SK-N-SH (cell line): ENCODE results near the gene TM9SF2. TPM values are rescaled to one million over a fixed set of nuclear protein-coding genes. Genes with fewer than 3 reads are reported as not detected.

Experiments
- CTCF ChIA-PET: fragments of 300-600, 350-600 bp; formaldehyde crosslinking; extraction: SDS; loops from one replicate; lab custom pipeline; 2021; lab: Yijun Ruan, JAX
- POLR2A ChIA-PET: fragments of 350-600 bp; sonication (Branson Sonifier 250); formaldehyde crosslinking; extraction: SDS; loops from one replicate; lab custom pipeline; 2020; ENCODE audit warnings: antibody characterized with exemption, inconsistent platforms; lab: Yijun Ruan, JAX
- DNase-seq: peaks from one replicate; pipeline ENCODE4 v3.0.0; 2012
- H2AFZ ChIP-seq: fragments of 200-600 bp; sonication (generic); 2 replicates; pipeline ENCODE4 v1.8.1; 2016; ENCODE audit warnings: antibody characterized with exemption, mild to moderate bottlenecking, low read depth
- H3F3A ChIP-seq: fragments of 200-600 bp; sonication (generic); replicated peaks from 2 replicates; pipeline ENCODE3; 2016; ENCODE audit warnings: antibody characterized with exemption, mild to moderate bottlenecking; ENCODE audit not compliant: insufficient read depth
- H3K27ac ChIP-seq, 2 experiments: fragments of 200-500 bp in 1 of 2; fragments of 200-600 bp in 1 of 2; sonication (Bioruptor generic) in 1 of 2; sonication (generic), shearing (Covaris generic) in 1 of 2; 2 replicates each; pipeline versions ENCODE4 v1.5.1 to v1.6.1; 2014 to 2016; ENCODE audit warnings: low read depth in 2 of 2, inconsistent platforms in 1 of 2, low read length in 1 of 2, mild to moderate bottlenecking in 1 of 2, mixed read lengths in 1 of 2
- H3K27me3 ChIP-seq: fragments of 200-600 bp; sonication (generic), shearing (Covaris generic); 2 replicates; pipeline ENCODE4 v1.6.1; 2016; ENCODE audit warnings: mixed run types; ENCODE audit not compliant: insufficient read depth
- H3K36me3 ChIP-seq, 2 experiments: fragments of 200-500 bp in 1 of 2; fragments of 200-600 bp in 1 of 2; sonication (Bioruptor generic) in 1 of 2; sonication (generic) in 1 of 2; replicated peaks in 1 of 2; 2 replicates each; pipeline versions ENCODE3 to v1.5.1; 2014 to 2016; ENCODE audit warnings: low read length in 1 of 2, mild to moderate bottlenecking in 1 of 2; ENCODE audit not compliant: insufficient read depth in 2 of 2, control insufficient read depth in 1 of 2
- H3K4me1 ChIP-seq, 2 experiments: fragments of 200-500 bp in 1 of 2; fragments of 200-600 bp in 1 of 2; sonication (Bioruptor generic) in 1 of 2; sonication (generic), shearing (Covaris generic) in 1 of 2; 2 replicates each; pipeline versions ENCODE4 v1.5.1 to v1.6.1; 2014 to 2016; ENCODE audit warnings: low read depth in 1 of 2, low read length in 1 of 2, mixed run types in 1 of 2; ENCODE audit not compliant: insufficient read depth in 2 of 2, control insufficient read depth in 1 of 2
- H3K4me2 ChIP-seq: fragments of 200-600 bp; sonication (generic), shearing (Covaris generic); 2 replicates; pipeline ENCODE4 v1.6.1; 2017; ENCODE audit warnings: mixed run types
- H3K4me3 ChIP-seq, 2 experiments: fragments of 200-500 bp in 1 of 2; fragments of 200-600 bp in 1 of 2; sonication (Bioruptor generic) in 1 of 2; sonication (generic), shearing (Covaris generic) in 1 of 2; 2 replicates each; pipeline versions ENCODE4 v1.5.1 to v1.8.1; 2014 to 2016; ENCODE audit warnings: low read depth in 2 of 2, inconsistent platforms in 1 of 2, low read length in 1 of 2, mild to moderate bottlenecking in 1 of 2, mixed read lengths in 1 of 2, moderate library complexity in 1 of 2
- H3K79me2 ChIP-seq: fragments of 200-600 bp; sonication (generic); 2 replicates; pipeline ENCODE4 v1.8.1; 2017; ENCODE audit warnings: mild to moderate bottlenecking; ENCODE audit not compliant: insufficient read depth
- H3K9ac ChIP-seq: fragments of 200-600 bp; sonication (generic); 2 replicates; pipeline ENCODE4 v1.6.1; 2017; ENCODE audit warnings: mixed run types
- H3K9me2 ChIP-seq: fragments of 200-600 bp; sonication (generic); 2 replicates; pipeline ENCODE4 v1.6.1; 2017; ENCODE audit warnings: mixed run types
- H3K9me3 ChIP-seq: fragments of 200-600 bp; sonication (generic); 2 replicates; pipeline ENCODE4 v1.6.1; 2017; ENCODE audit warnings: mixed run types, mild to moderate bottlenecking, moderate library complexity
- H4K20me1 ChIP-seq: fragments of 200-600 bp; sonication (generic); 2 replicates; pipeline ENCODE4 v1.6.1; 2017; ENCODE audit warnings: mild to moderate bottlenecking, mixed run types; ENCODE audit not compliant: insufficient read depth
- CHD2 ChIP-seq: fragments of 150-350 bp; IDR thresholded peaks from 2 replicates; pipeline ENCODE4 v1.6.1; 2018; ENCODE audit warnings: low read length; ENCODE audit not compliant: partially characterized antibody
- FOXJ3 ChIP-seq: sonication (generic); formaldehyde crosslinking; IDR thresholded peaks from 2 replicates; pipeline ENCODE4 v1.5.1; 2020; ENCODE audit warnings: mild to moderate bottlenecking, missing genetic modification reagents
- JUND ChIP-seq: IDR thresholded peaks from 2 replicates; pipeline ENCODE4 v1.4.0; 2012
- MEF2A ChIP-seq: IDR thresholded peaks from 2 replicates; pipeline ENCODE4 v1.4.0; 2012; ENCODE audit warnings: low read depth, borderline replicate concordance
- RCOR1 ChIP-seq: fragments of 150-350 bp; IDR thresholded peaks from 2 replicates; pipeline ENCODE4 v1.6.1; 2017; ENCODE audit warnings: antibody characterized with exemption, low read length
- TAF1 ChIP-seq: IDR thresholded peaks from 2 replicates; pipeline ENCODE4 v1.6.1; 2012; ENCODE audit warnings: low read depth, mild to moderate bottlenecking, low read length, moderate library complexity, borderline replicate concordance
- TEAD4 ChIP-seq: IDR thresholded peaks from 2 replicates; pipeline ENCODE4 v1.4.0; 2012; ENCODE audit warnings: mild to moderate bottlenecking, borderline replicate concordance; ENCODE audit not compliant: insufficient read depth
- WGBS: methylation state at CpG from one replicate; pipeline ENCODE4 v1.1.6; 2017; ENCODE audit warnings: low lambda C conversion rate; 5-methylcytosine and 5-hydroxymethylcytosine counted together
- polyA plus RNA-seq, 3 experiments: library from polyadenylated mRNA; depleted of rRNA; stranded (reverse); fragments of >200 nt; gene quantifications; 2 replicates each; pipeline ENCODE4 v1.2.3, GENCODE V29; 2012
- TF ChIP-seq, protein P1 (sequence below): IDR thresholded peaks from 2 replicates; pipeline ENCODE4 v1.4.0; 2012; ENCODE audit warnings: low read depth, borderline replicate concordance
- TF ChIP-seq, protein P2 (sequence below): IDR thresholded peaks from 2 replicates; pipeline ENCODE4; 2012
- TF ChIP-seq, protein P3 (sequence below): fragments of 200-600 bp; sonication (generic); IDR thresholded peaks from 2 replicates; pipeline ENCODE4 v1.6.1; 2017; ENCODE audit warnings: antibody characterized with exemption, mild to moderate bottlenecking, moderate library complexity
- TF ChIP-seq, protein P4 (sequence below): IDR thresholded peaks from 2 replicates; pipeline ENCODE4 v1.4.0; 2012; ENCODE audit warnings: low read depth, borderline replicate concordance
- TF ChIP-seq, protein P5 (sequence below): IDR thresholded peaks from 2 replicates; pipeline ENCODE4 v1.6.1; 2012; ENCODE audit warnings: mild to moderate bottlenecking, low read depth, low read length, moderate library complexity

TM9SF2 gene
- polyA plus RNA-seq, 1 of the 3 experiments (the other 2 are of a cell fraction) = 49.8 TPM

DNA sequence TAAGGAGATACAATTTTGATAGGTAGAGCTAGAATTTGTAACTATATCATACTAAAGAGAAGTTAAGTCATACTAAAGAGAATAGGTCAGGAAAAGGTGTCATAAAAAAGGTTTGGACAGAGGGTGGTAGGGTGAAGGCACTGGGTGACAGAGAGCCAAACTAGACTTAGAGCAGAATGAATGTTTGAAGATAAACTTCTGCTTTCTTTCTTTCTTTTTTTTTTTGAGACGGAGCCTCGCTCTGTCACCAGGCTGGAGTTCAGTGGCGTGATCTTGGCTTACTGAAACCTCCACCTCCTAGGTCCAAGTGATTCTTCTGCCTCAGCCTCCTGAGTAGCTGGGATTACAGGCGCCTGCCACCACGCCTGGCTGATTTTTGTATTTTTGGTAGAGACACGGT, 44.1 kb downstream of the TM9SF2 start:
- 94% methylated on average over 6 of the region's 6 CpGs for WGBS
- Histone ChIP-seq H3K4me2 (no peak overlapping the region), H3K9me3 (no peaks in the 10 kb centered on the region), H3K4me1 (no peaks in the 10 kb centered on the region; a peak in 2 of 4 replicates), H2AFZ (no peak overlapping the region), H3K79me2 (no peaks in the 10 kb centered on the region), H3K4me3 (no peak overlapping the region), H4K20me1 (no peaks in the 10 kb centered on the region), H3F3A (no peaks in the 10 kb centered on the region), H3K36me3 (peaks cover 73 to 88% of the 10 kb centered on the region in 2 experiments), H3K27me3 (no peaks in the 10 kb centered on the region), H3K27ac (no peak overlapping the region), H3K9me2 (no peaks in the 10 kb centered on the region), H3K9ac (no peak overlapping the region)
- ChIA-PET CTCF (interaction anchor here (1.0 to 1.3 kb wide), 2 partner anchors 15 to 108 kb away, joined by 3 to 4 read pairs; no protein-coding TSS in a partner anchor), POLR2A (no interaction called here)
- TF ChIP-seq TAF1 (no peak), TEAD4 (no peak), CHD2 (no peak), RCOR1 (no peak), MEF2A (no peak), FOXJ3 (CRISPR knock-in tag) (no peak), JUND (no peak)
- TF ChIP-seq, protein P1, sequence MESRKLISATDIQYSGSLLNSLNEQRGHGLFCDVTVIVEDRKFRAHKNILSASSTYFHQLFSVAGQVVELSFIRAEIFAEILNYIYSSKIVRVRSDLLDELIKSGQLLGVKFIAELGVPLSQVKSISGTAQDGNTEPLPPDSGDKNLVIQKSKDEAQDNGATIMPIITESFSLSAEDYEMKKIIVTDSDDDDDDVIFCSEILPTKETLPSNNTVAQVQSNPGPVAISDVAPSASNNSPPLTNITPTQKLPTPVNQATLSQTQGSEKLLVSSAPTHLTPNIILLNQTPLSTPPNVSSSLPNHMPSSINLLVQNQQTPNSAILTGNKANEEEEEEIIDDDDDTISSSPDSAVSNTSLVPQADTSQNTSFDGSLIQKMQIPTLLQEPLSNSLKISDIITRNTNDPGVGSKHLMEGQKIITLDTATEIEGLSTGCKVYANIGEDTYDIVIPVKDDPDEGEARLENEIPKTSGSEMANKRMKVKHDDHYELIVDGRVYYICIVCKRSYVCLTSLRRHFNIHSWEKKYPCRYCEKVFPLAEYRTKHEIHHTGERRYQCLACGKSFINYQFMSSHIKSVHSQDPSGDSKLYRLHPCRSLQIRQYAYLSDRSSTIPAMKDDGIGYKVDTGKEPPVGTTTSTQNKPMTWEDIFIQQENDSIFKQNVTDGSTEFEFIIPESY = no peak
- TF ChIP-seq, protein P2, sequence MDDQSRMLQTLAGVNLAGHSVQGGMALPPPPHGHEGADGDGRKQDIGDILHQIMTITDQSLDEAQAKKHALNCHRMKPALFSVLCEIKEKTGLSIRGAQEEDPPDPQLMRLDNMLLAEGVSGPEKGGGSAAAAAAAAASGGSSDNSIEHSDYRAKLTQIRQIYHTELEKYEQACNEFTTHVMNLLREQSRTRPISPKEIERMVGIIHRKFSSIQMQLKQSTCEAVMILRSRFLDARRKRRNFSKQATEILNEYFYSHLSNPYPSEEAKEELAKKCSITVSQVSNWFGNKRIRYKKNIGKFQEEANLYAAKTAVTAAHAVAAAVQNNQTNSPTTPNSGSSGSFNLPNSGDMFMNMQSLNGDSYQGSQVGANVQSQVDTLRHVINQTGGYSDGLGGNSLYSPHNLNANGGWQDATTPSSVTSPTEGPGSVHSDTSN = no peak
- TF ChIP-seq, protein P3, sequence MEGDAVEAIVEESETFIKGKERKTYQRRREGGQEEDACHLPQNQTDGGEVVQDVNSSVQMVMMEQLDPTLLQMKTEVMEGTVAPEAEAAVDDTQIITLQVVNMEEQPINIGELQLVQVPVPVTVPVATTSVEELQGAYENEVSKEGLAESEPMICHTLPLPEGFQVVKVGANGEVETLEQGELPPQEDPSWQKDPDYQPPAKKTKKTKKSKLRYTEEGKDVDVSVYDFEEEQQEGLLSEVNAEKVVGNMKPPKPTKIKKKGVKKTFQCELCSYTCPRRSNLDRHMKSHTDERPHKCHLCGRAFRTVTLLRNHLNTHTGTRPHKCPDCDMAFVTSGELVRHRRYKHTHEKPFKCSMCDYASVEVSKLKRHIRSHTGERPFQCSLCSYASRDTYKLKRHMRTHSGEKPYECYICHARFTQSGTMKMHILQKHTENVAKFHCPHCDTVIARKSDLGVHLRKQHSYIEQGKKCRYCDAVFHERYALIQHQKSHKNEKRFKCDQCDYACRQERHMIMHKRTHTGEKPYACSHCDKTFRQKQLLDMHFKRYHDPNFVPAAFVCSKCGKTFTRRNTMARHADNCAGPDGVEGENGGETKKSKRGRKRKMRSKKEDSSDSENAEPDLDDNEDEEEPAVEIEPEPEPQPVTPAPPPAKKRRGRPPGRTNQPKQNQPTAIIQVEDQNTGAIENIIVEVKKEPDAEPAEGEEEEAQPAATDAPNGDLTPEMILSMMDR = no peak
- TF ChIP-seq, protein P4, sequence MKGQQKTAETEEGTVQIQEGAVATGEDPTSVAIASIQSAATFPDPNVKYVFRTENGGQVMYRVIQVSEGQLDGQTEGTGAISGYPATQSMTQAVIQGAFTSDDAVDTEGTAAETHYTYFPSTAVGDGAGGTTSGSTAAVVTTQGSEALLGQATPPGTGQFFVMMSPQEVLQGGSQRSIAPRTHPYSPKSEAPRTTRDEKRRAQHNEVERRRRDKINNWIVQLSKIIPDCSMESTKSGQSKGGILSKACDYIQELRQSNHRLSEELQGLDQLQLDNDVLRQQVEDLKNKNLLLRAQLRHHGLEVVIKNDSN = no peak
- TF ChIP-seq, protein P5, sequence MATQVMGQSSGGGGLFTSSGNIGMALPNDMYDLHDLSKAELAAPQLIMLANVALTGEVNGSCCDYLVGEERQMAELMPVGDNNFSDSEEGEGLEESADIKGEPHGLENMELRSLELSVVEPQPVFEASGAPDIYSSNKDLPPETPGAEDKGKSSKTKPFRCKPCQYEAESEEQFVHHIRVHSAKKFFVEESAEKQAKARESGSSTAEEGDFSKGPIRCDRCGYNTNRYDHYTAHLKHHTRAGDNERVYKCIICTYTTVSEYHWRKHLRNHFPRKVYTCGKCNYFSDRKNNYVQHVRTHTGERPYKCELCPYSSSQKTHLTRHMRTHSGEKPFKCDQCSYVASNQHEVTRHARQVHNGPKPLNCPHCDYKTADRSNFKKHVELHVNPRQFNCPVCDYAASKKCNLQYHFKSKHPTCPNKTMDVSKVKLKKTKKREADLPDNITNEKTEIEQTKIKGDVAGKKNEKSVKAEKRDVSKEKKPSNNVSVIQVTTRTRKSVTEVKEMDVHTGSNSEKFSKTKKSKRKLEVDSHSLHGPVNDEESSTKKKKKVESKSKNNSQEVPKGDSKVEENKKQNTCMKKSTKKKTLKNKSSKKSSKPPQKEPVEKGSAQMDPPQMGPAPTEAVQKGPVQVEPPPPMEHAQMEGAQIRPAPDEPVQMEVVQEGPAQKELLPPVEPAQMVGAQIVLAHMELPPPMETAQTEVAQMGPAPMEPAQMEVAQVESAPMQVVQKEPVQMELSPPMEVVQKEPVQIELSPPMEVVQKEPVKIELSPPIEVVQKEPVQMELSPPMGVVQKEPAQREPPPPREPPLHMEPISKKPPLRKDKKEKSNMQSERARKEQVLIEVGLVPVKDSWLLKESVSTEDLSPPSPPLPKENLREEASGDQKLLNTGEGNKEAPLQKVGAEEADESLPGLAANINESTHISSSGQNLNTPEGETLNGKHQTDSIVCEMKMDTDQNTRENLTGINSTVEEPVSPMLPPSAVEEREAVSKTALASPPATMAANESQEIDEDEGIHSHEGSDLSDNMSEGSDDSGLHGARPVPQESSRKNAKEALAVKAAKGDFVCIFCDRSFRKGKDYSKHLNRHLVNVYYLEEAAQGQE = no peak
- no peak for DNase-seq
